Breast epithelium (tissue), 3 donors: ENCODE results near the gene CORO1C.

Experiments
- CTCF ChIP-seq, 3 donors: fragments of 450-650 bp; IDR thresholded peaks; one replicate each; pipeline ENCODE4 v1.5.1; 2016 to 2017; ENCODE audit warnings: antibody characterized with exemption in 3 of 3, mild to moderate bottlenecking in 3 of 3, moderate library complexity in 3 of 3
- POLR2A ChIP-seq: fragments of 450-650 bp; IDR thresholded peaks from one replicate; pipeline ENCODE4 v1.6.1; 2016; ENCODE audit warnings: antibody characterized with exemption, mild to moderate bottlenecking, moderate library complexity

GRCh38 chr12:108722463-108722862, 8.9 kb downstream of the CORO1C start:
- TF ChIP-seq POLR2A (no peak), CTCF (IDR thresholded peaks at IDR 0.05) (no peak)
